K562 (cell line): Measurements from ENCODE around the gene ALOX12B. TPM values are rescaled to one million over a fixed set of nuclear protein-coding genes. Genes with fewer than 3 reads are reported as not detected.
A peak's percentile ranks its signal among the peaks of the same experiment; 100 is the strongest.

ENCODE experiments used
- ATAC-seq: fragments of 200-7000 bp; cut with Tn5 transposase; 3 replicates; pipeline ENCODE4 v1.9.1; 2020; ENCODE audit warnings: moderate library complexity
- BruUV-seq: library from RNA; stranded (reverse); fragments of 400-500 nt; replicated peaks from 2 replicates; lab custom pipeline; 2021; lab: Mats Ljungman, UMichigan
- CTCF ChIA-PET: fragments of 300-600 bp; formaldehyde crosslinking; extraction: SDS; loops from one replicate; lab custom pipeline; 2021; ENCODE audit warnings: low intra/inter-chr PET ratio; lab: Yijun Ruan, JAX
- POLR2A ChIA-PET: fragments of 300-600, 350-650 bp; sonication (Branson Sonifier 250); formaldehyde crosslinking; extraction: SDS; loops from one replicate; lab custom pipeline; 2021; ENCODE audit warnings: antibody characterized with exemption, inconsistent platforms; lab: Yijun Ruan, JAX
- DNase-seq, 4 experiments: peaks; one replicate each; pipeline versions ENCODE4 v3.0.0 to v3.0.0-alpha.2; 2011 to 2018; ENCODE audit warnings: low spot score in 3 of 4, mixed read lengths in 3 of 4; ENCODE audit errors: extremely low read depth in 1 of 4
- FAIRE-seq: peaks from 2 replicates; lab custom pipeline; 2011; peaks lifted over from hg19 to GRCh38; lab: Jason Lieb, UNC
- H2AFZ ChIP-seq: 2 replicates; pipeline ENCODE4 v1.6.0; 2011; ENCODE audit warnings: low read depth, low read length, control low read depth, inconsistent platforms
- H3K27ac ChIP-seq: fragments of 200-600 bp; 3 replicates; pipeline ENCODE4 v1.8.0; 2011; ENCODE audit warnings: low read depth, mild to moderate bottlenecking, control low read depth, inconsistent platforms, low read length, moderate library complexity, mixed read lengths; ENCODE audit errors: extremely low read depth
- H3K27me3 ChIP-seq, 2 experiments: fragments of 300-600 bp in 1 of 2; 2 replicates in 1 of 2; 3 replicates in 1 of 2; pipeline versions ENCODE4 v1.6.0 to v1.8.0; 2011; ENCODE audit warnings: inconsistent platforms in 2 of 2, low read length in 2 of 2, mild to moderate bottlenecking in 1 of 2, mixed read lengths in 1 of 2, moderate library complexity in 1 of 2; ENCODE audit not compliant: control insufficient read depth in 2 of 2, insufficient read depth in 2 of 2
- H3K36me3 ChIP-seq: fragments of 300-600 bp; 3 replicates; pipeline ENCODE4 v1.8.0; 2011; ENCODE audit warnings: mild to moderate bottlenecking, low read length, inconsistent platforms; ENCODE audit not compliant: control insufficient read depth, insufficient read depth
- H3K4me1 ChIP-seq, 2 experiments: fragments of 200-600 bp in 1 of 2; replicated peaks in 1 of 2; 2 replicates in 1 of 2; 3 replicates in 1 of 2; pipeline versions ENCODE4 v1.5.1 to v1.8.0; 2011; ENCODE audit warnings: inconsistent platforms in 2 of 2, low read length in 2 of 2, mild to moderate bottlenecking in 1 of 2, mixed read lengths in 1 of 2, moderate library complexity in 1 of 2; ENCODE audit not compliant: control insufficient read depth in 2 of 2, insufficient read depth in 2 of 2
- H3K4me2 ChIP-seq: 2 replicates; pipeline ENCODE4 v1.6.1; 2011; ENCODE audit warnings: low read length, control low read depth, inconsistent platforms, mixed read lengths; ENCODE audit not compliant: insufficient read depth
- H3K4me3 ChIP-seq: fragments of 200-600 bp; sonication (generic), shearing (Covaris generic); 2 replicates; pipeline ENCODE4 v1.5.1; 2016; ENCODE audit warnings: control low read depth, inconsistent platforms
- H3K79me2 ChIP-seq: fragments of 200-600 bp; 3 replicates; pipeline ENCODE4 v1.8.0; 2011; ENCODE audit warnings: low read length, inconsistent platforms; ENCODE audit not compliant: control insufficient read depth, insufficient read depth
- H3K9ac ChIP-seq, 2 experiments: 2 replicates each; pipeline versions ENCODE4 v1.6.0 to v1.6.1; 2011; ENCODE audit warnings: low read depth in 2 of 2, low read length in 2 of 2, control low read depth in 1 of 2, inconsistent platforms in 1 of 2, mild to moderate bottlenecking in 1 of 2, mixed read lengths in 1 of 2; ENCODE audit not compliant: insufficient read depth in 1 of 2
- H3K9me1 ChIP-seq: one replicate; pipeline ENCODE4 v1.6.0; 2011; ENCODE audit warnings: inconsistent platforms, mild to moderate bottlenecking, low read length, moderate library complexity; ENCODE audit not compliant: control insufficient read depth, insufficient read depth
- H3K9me3 ChIP-seq: replicated peaks from 2 replicates; pipeline ENCODE4 v1.5.1; 2011; ENCODE audit warnings: low read depth, low read length, inconsistent platforms; ENCODE audit not compliant: control insufficient read depth, insufficient read depth
- H4K20me1 ChIP-seq: replicated peaks from 2 replicates; pipeline ENCODE4 v1.6.1; 2011; ENCODE audit warnings: low read length, inconsistent platforms, mixed read lengths; ENCODE audit not compliant: control insufficient read depth, insufficient read depth
- CHD1 ChIP-seq: fragments of 200-600 bp; sonication (generic); IDR thresholded peaks from one replicate; pipeline ENCODE4 v1.6.1; 2012; ENCODE audit warnings: mild to moderate bottlenecking, moderate library complexity, low read length, inconsistent platforms
- EHMT2 ChIP-seq: fragments of 450-650 bp; IDR thresholded peaks from 2 replicates; pipeline ENCODE4 v1.6.1; 2018; ENCODE audit warnings: antibody characterized with exemption
- EZH2 ChIP-seq: IDR thresholded peaks from 2 replicates; pipeline ENCODE4 v1.6.1; 2012; ENCODE audit warnings: low read depth, mild to moderate bottlenecking, inconsistent platforms, low read length, borderline replicate concordance
- FOXA3 ChIP-seq, 2 experiments: fragments of 450-650 bp in 1 of 2; sonication (generic) in 1 of 2; formaldehyde crosslinking; IDR thresholded peaks in 1 of 2; conservative IDR thresholded peaks in 1 of 2; 2 replicates each; pipeline versions ENCODE4 v1.4.0 to v1.8.0; 2020 to 2022; ENCODE audit warnings: mild to moderate bottlenecking in 2 of 2, missing genetic modification reagents in 1 of 2
- HDAC6 ChIP-seq: IDR thresholded peaks from 2 replicates; pipeline ENCODE4 v1.6.1; 2012; ENCODE audit warnings: low read depth, mild to moderate bottlenecking, control low read depth, inconsistent platforms, low read length, moderate library complexity
- KDM4B ChIP-seq, 2 experiments: fragments of 450-650 bp in 1 of 2; sonication (generic) in 1 of 2; IDR thresholded peaks; 2 replicates each; pipeline ENCODE4 v1.6.1; 2016 to 2017; ENCODE audit warnings: borderline replicate concordance in 2 of 2, antibody characterized with exemption in 1 of 2, low read depth in 1 of 2, mild to moderate bottlenecking in 1 of 2
- KDM5B ChIP-seq: fragments of 200-600 bp; sonication (generic); IDR thresholded peaks from 2 replicates; pipeline ENCODE4 v1.6.1; 2012; ENCODE audit warnings: low read depth, mild to moderate bottlenecking, moderate library complexity, low read length, control low read depth, inconsistent platforms; ENCODE audit not compliant: insufficient replicate concordance
- MCM3 ChIP-seq: fragments of 450-650 bp; IDR thresholded peaks from 2 replicates; pipeline ENCODE4 v1.6.1; 2016
- PHF21A ChIP-seq: fragments of 450-650 bp; IDR thresholded peaks from 2 replicates; pipeline ENCODE4 v1.6.1; 2017; ENCODE audit warnings: low read depth, borderline replicate concordance
- RB1 ChIP-seq: fragments of 450-650 bp; IDR thresholded peaks from 2 replicates; pipeline ENCODE4 v1.6.1; 2017; ENCODE audit warnings: low read depth, mild to moderate bottlenecking
- STAT5A ChIP-seq: IDR thresholded peaks from 2 replicates; pipeline ENCODE4 v1.6.1; 2012; ENCODE audit warnings: low read length, inconsistent platforms, borderline replicate concordance
- TGIF2 ChIP-seq: sonication (generic); formaldehyde crosslinking; IDR thresholded peaks from 2 replicates; pipeline ENCODE4 v1.8.1; 2022; ENCODE audit warnings: mild to moderate bottlenecking, missing genetic modification reagents, moderate library complexity
- ZBTB34 ChIP-seq: fragments of 250-450 bp; sonication (Bioruptor Pico); IDR thresholded peaks from 2 replicates; pipeline ENCODE4 v1.8.0; 2021; ENCODE audit warnings: mild to moderate bottlenecking, moderate library complexity
- ZFP36 ChIP-seq: fragments of 150-350 bp; IDR thresholded peaks from 2 replicates; pipeline ENCODE4 v1.6.1; 2018; ENCODE audit warnings: low read length, low read depth; ENCODE audit not compliant: partially characterized antibody
- ZNF140 ChIP-seq: fragments of 250-450 bp; sonication (Bioruptor Pico); IDR thresholded peaks from 2 replicates; pipeline ENCODE4 v1.8.0; 2021; ENCODE audit warnings: moderate library complexity, mild to moderate bottlenecking, inconsistent platforms
- ZNF263 ChIP-seq: sonication (generic); formaldehyde crosslinking; IDR thresholded peaks from 2 replicates; pipeline ENCODE4 v1.8.0; 2022; ENCODE audit warnings: mild to moderate bottlenecking, missing genetic modification reagents, borderline replicate concordance
- ZNF280A ChIP-seq: fragments of 450-650 bp; IDR thresholded peaks from 2 replicates; pipeline ENCODE4 v1.6.1; 2018; ENCODE audit warnings: mild to moderate bottlenecking, low read depth; ENCODE audit not compliant: partially characterized antibody
- ZNF347 ChIP-seq: fragments of 450-650 bp; formaldehyde crosslinking; IDR thresholded peaks from 2 replicates; pipeline ENCODE4 v1.4.0; 2020; ENCODE audit warnings: low read depth, mild to moderate bottlenecking, moderate library complexity
- WGBS: fragments of 100-300 bp; shearing (Covaris generic); methylation state at CpG from one replicate; pipeline ENCODE4 v1.1.6; 2016; ENCODE audit warnings: low coverage, mixed read lengths; ENCODE audit not compliant: insufficient coverage; ENCODE audit errors: missing lambda C conversion rate; 5-methylcytosine and 5-hydroxymethylcytosine counted together
- in situ Hi-C: fragments of 300-500 bp; cut with MboI; formaldehyde crosslinking; loops from 4 replicates; pipeline ENCODE4 v1.15.0; 2018; ENCODE audit warnings: inconsistent platforms, mixed read lengths
- intact Hi-C: fragments of 100-400 bp; cut with micrococcal nuclease; formaldehyde crosslinking; loops from 2 replicates; pipeline ENCODE4 v1.14.2; 2022
- polyA plus RNA-seq, 8 experiments: library from polyadenylated mRNA; depleted of rRNA in 4 of 8; stranded (reverse) in 5 of 8; unstranded in 3 of 8; fragments of >200 nt; fragmentation: Nextera tagmentation in 2 of 8; fragmentation: Illumina TruSeq in 1 of 8; extraction: Ambion mirVana in 2 of 8; extraction: Trizol in 1 of 8; gene quantifications; 2 replicates each; pipeline versions ENCODE4 v1.2.1 to v1.2.3, GENCODE V29; 2011 to 2014; ENCODE audit warnings: inconsistent platforms in 1 of 8, missing spikeins in 1 of 8
- total RNA-seq, 7 experiments: library from RNA; depleted of rRNA in 6 of 7; stranded (reverse); fragments of >200 nt in 6 of 7; fragmentation: Illumina TruSeq in 2 of 7; extraction: Trizol in 2 of 7; gene quantifications; 2 replicates each; pipeline versions ENCODE4 v1.2.1 to v1.2.3, GENCODE V29; 2011 to 2021; ENCODE audit warnings: low replicate concordance in 1 of 7

ALOX12B gene
- total and polyA plus RNA-seq, 9 of the 15 experiments (the other 6 are each of a cell fraction or from before 2014, with no cell fraction given): not detected

GRCh38 chr17:8120520-8121406 is 33.2 kb upstream of the ALOX12B start:
- intact Hi-C loops (loop anchor here (1.0 to 10.0 kb wide), 7 partner anchors 18 to 286 kb away; partner anchors contain the start of gene KDM6B), in situ Hi-C loops (loop anchor here (5.0 kb wide), 2 partner anchors 102 to 182 kb away; no protein-coding TSS in a partner anchor)
- H3K36me3 ChIP-seq: no peaks in the 10 kb centered on the region
- ChIA-PET POLR2A (interaction anchor here (0.6 to 1.6 kb wide), 8 partner anchors 19 to 101 kb away, joined by 3 to 9 read pairs (median 4); no protein-coding TSS in a partner anchor), CTCF (interaction anchor here (0.7 kb wide), 2 partner anchors 18 to 257 kb away, joined by 3 read pairs; no protein-coding TSS in a partner anchor)
- H3K4me2 ChIP-seq: peak overlapping the region; percentile 85
- no peaks in the 10 kb centered on the region for H3K79me2 ChIP-seq
- H3K9me3 ChIP-seq: no peaks in the 10 kb centered on the region
- peaks cover 30 to 60% of the 10 kb centered on the region in 2 experiments for H3K4me1 ChIP-seq
- H3K4me3 ChIP-seq: peak overlapping the region; percentile 65
- FAIRE-seq: no peak
- H3K9ac ChIP-seq: peak overlapping the region; percentile 81 to 95
- peaks cover 3 to 31% of the 10 kb centered on the region in 2 experiments; a peak in 3 of 5 replicates for H3K27me3 ChIP-seq
- H3K27ac ChIP-seq: peak overlapping the region; percentile 86
- ATAC-seq: peak; percentile 22
- H2AFZ ChIP-seq: peak overlapping the region; percentile 87
- DNase-seq: peak; percentile 56 to 81 (median 66)
- peaks cover 8% of the 10 kb centered on the region; the same call in 1 of the 2 replicates for H4K20me1 ChIP-seq
- BruUV-seq: no TSS peak
- H3K9me1 ChIP-seq: no peaks in the 10 kb centered on the region
- under 1% methylated on average over 30 of the region's 40 CpGs for WGBS
- TF ChIP-seq CHD1: peak; percentile 22
- peak; percentile 46 for TF ChIP-seq KDM5B
- 0 out of 2 replicates have a peak, but pooled peaks have one; percentile 11 for TF ChIP-seq RB1
- TF ChIP-seq ZNF263 (CRISPR knock-in tag): no peak
- no peak for TF ChIP-seq ZNF280A
- TF ChIP-seq HDAC6: no peak
- no peak for TF ChIP-seq ZBTB34 (CRISPR knock-in tag)
- TF ChIP-seq TGIF2: no peak
- TF ChIP-seq ZNF140 (CRISPR knock-in tag): no peak
- no peak for TF ChIP-seq EHMT2
- TF ChIP-seq KDM4B (IDR thresholded peaks at IDR 0.05; ENCODE audit: borderline replicate concordance in 2 of 2, low read depth in 1 of 2): no peak
- TF ChIP-seq EZH2: no peak
- TF ChIP-seq MCM3: no peak
- no peak for TF ChIP-seq ZFP36
- TF ChIP-seq STAT5A: no peak
- no peak for TF ChIP-seq ZNF347 (CRISPR knock-in tag)
- no peak for TF ChIP-seq FOXA3 (CRISPR knock-in tag; conservative IDR thresholded peaks at IDR 0.05 in 1 of 2, IDR thresholded peaks at IDR 0.05 in 1 of 2)
- TF ChIP-seq PHF21A: no peak
